H1 (cell line): Measurements from ENCODE around the gene MXD3. TPM values are rescaled to one million over a fixed set of nuclear protein-coding genes. Genes with fewer than 3 reads are reported as not detected.

Experiments
- CTCF ChIA-PET: fragments of 300-600 bp; sonication (Branson Sonifier 250); formaldehyde crosslinking; loops from one replicate; lab custom pipeline; 2021; ENCODE audit not compliant: partially characterized antibody; lab: Charles Lee
- POLR2A ChIA-PET: fragments of 300-600 bp; sonication (Branson Sonifier 250); formaldehyde crosslinking; loops from one replicate; lab custom pipeline; 2021; ENCODE audit warnings: inconsistent platforms; ENCODE audit not compliant: partially characterized antibody; lab: Charles Lee
- DNase-seq, 2 experiments: peaks; one replicate each; pipeline versions ENCODE4 v3.0.0 to v3.0.0-alpha.2; 2010 to 2022; ENCODE audit warnings: low spot score in 2 of 2, low read depth in 1 of 2, mixed read lengths in 1 of 2
- FAIRE-seq: peaks from 2 replicates; lab custom pipeline; 2011; peaks lifted over from hg19 to GRCh38; lab: Jason Lieb, UNC
- H2AFZ ChIP-seq: 2 replicates; pipeline ENCODE4 v1.8.1; 2012; ENCODE audit warnings: low read length, inconsistent platforms
- H2AK5ac ChIP-seq: 2 replicates; pipeline ENCODE4 v1.6.1; 2013; ENCODE audit warnings: low read depth, low read length
- H2BK120ac ChIP-seq: replicated peaks from 2 replicates; pipeline ENCODE3; 2013; ENCODE audit warnings: low read depth, low read length, inconsistent platforms
- H2BK12ac ChIP-seq: 2 replicates; pipeline ENCODE4 v1.6.1; 2013; ENCODE audit warnings: low read depth, low read length
- H2BK15ac ChIP-seq: 2 replicates; pipeline ENCODE4 v1.6.1; 2013; ENCODE audit warnings: low read length
- H2BK20ac ChIP-seq: 2 replicates; pipeline ENCODE4 v1.6.1; 2013; ENCODE audit warnings: low read length
- H2BK5ac ChIP-seq: 2 replicates; pipeline ENCODE4 v1.6.1; 2013; ENCODE audit warnings: low read depth, low read length
- H3K14ac ChIP-seq: 2 replicates; pipeline ENCODE4 v1.6.1; 2013; ENCODE audit warnings: inconsistent platforms; ENCODE audit not compliant: insufficient read length
- H3K18ac ChIP-seq: 2 replicates; pipeline ENCODE4 v1.6.1; 2013; ENCODE audit warnings: low read length; ENCODE audit errors: extremely low read depth
- H3K23ac ChIP-seq: 2 replicates; pipeline ENCODE4 v1.6.1; 2013; ENCODE audit warnings: inconsistent platforms; ENCODE audit not compliant: insufficient read length
- H3K23me2 ChIP-seq: 2 replicates; pipeline ENCODE4 v1.6.1; 2013; ENCODE audit warnings: low read depth, low read length
- H3K27ac ChIP-seq: 2 replicates; pipeline ENCODE4 v1.6.1; 2011; ENCODE audit warnings: low read depth, low read length, inconsistent platforms
- H3K27me3 ChIP-seq, 4 experiments: replicated peaks in 1 of 4; 1 replicate in 1 of 4; 2 replicates in 3 of 4; pipeline versions ENCODE4 v1.6.1 to v1.8.1; 2011 to 2013; ENCODE audit warnings: low read length in 3 of 4, mild to moderate bottlenecking in 3 of 4, inconsistent platforms in 2 of 4, mixed read lengths in 2 of 4, moderate library complexity in 1 of 4; ENCODE audit not compliant: control insufficient read depth in 3 of 4, insufficient read depth in 3 of 4; ENCODE audit errors: extremely low read depth in 1 of 4
- H3K36me3 ChIP-seq, 4 experiments: 2 replicates each; pipeline versions ENCODE4 v1.6.1 to v1.8.1; 2011 to 2013; ENCODE audit warnings: mild to moderate bottlenecking in 4 of 4, low read length in 3 of 4, moderate library complexity in 2 of 4, control low read depth in 1 of 4, inconsistent platforms in 1 of 4; ENCODE audit not compliant: insufficient read depth in 4 of 4, control insufficient read depth in 2 of 4
- H3K4ac ChIP-seq: replicated peaks from 2 replicates; pipeline ENCODE3; 2013; ENCODE audit warnings: low read length, low read depth, mixed read lengths, inconsistent platforms; ENCODE audit not compliant: insufficient read length
- H3K4me1 ChIP-seq, 4 experiments: replicated peaks in 1 of 4; 1 replicate in 1 of 4; 2 replicates in 3 of 4; pipeline versions ENCODE4 v1.6.1 to v1.8.1; 2011 to 2013; ENCODE audit warnings: low read length in 3 of 4, inconsistent platforms in 2 of 4, mixed read lengths in 1 of 4; ENCODE audit not compliant: insufficient read depth in 4 of 4, control insufficient read depth in 3 of 4
- H3K4me2 ChIP-seq, 2 experiments: 2 replicates each; pipeline versions ENCODE4 v1.6.1 to v1.8.1; 2011 to 2013; ENCODE audit warnings: low read depth in 2 of 2, low read length in 2 of 2, control low read depth in 1 of 2, inconsistent platforms in 1 of 2, mild to moderate bottlenecking in 1 of 2; ENCODE audit not compliant: insufficient read depth in 1 of 2
- H3K4me3 ChIP-seq, 4 experiments: fragments of 200-600, 300-600 bp in 1 of 4; sonication (generic), shearing (Covaris generic), sonication (Bioruptor Twin) in 1 of 4; 2 replicates each; pipeline versions ENCODE4 v1.5.1 to v1.8.1; 2011 to 2016; ENCODE audit warnings: low read length in 4 of 4, low read depth in 3 of 4, control low read depth in 2 of 4, inconsistent platforms in 2 of 4, mild to moderate bottlenecking in 2 of 4, mixed read lengths in 1 of 4, moderate library complexity in 1 of 4; ENCODE audit not compliant: insufficient read depth in 2 of 4; ENCODE audit errors: extremely low read depth in 1 of 4
- H3K56ac ChIP-seq: replicated peaks from 2 replicates; pipeline ENCODE3; 2013; ENCODE audit warnings: low read depth, mild to moderate bottlenecking, mixed read lengths, low read length, inconsistent platforms; ENCODE audit not compliant: insufficient read length
- H3K79me1 ChIP-seq: 2 replicates; pipeline ENCODE4 v1.6.1; 2013; ENCODE audit warnings: low read depth, low read length, control low read depth
- H3K79me2 ChIP-seq, 2 experiments: 2 replicates each; pipeline versions ENCODE4 v1.6.1 to v1.8.1; 2012 to 2013; ENCODE audit warnings: low read length in 2 of 2, mild to moderate bottlenecking in 2 of 2, inconsistent platforms in 1 of 2; ENCODE audit not compliant: insufficient read depth in 2 of 2, control insufficient read depth in 1 of 2
- H3K9ac ChIP-seq, 4 experiments: replicated peaks in 1 of 4; 1 replicate in 1 of 4; 2 replicates in 3 of 4; pipeline versions ENCODE4 v1.6.1 to v1.8.1; 2011 to 2013; ENCODE audit warnings: low read depth in 3 of 4, low read length in 3 of 4, control low read depth in 2 of 4, mild to moderate bottlenecking in 2 of 4, moderate library complexity in 2 of 4, inconsistent platforms in 1 of 4; ENCODE audit errors: extremely low read depth in 1 of 4
- H3K9me3 ChIP-seq, 2 experiments: 2 replicates each; pipeline versions ENCODE4 v1.6.1 to v1.8.1; 2012 to 2013; ENCODE audit warnings: mild to moderate bottlenecking in 2 of 2, moderate library complexity in 2 of 2, control low read depth in 1 of 2, inconsistent platforms in 1 of 2, low read depth in 1 of 2, low read length in 1 of 2, mixed read lengths in 1 of 2; ENCODE audit not compliant: insufficient read depth in 2 of 2
- H4K20me1 ChIP-seq, 2 experiments: replicated peaks in 1 of 2; 2 replicates each; pipeline versions ENCODE3 to v1.8.1; 2011 to 2013; ENCODE audit warnings: inconsistent platforms in 2 of 2, low read length in 2 of 2, mild to moderate bottlenecking in 1 of 2; ENCODE audit not compliant: insufficient read depth in 2 of 2, control insufficient read depth in 1 of 2
- H4K5ac ChIP-seq: 2 replicates; pipeline ENCODE4 v1.6.1; 2013; ENCODE audit warnings: low read length, low read depth, mixed read lengths, inconsistent platforms; ENCODE audit not compliant: insufficient read length
- H4K8ac ChIP-seq: 2 replicates; pipeline ENCODE4 v1.8.0; 2013; ENCODE audit warnings: mild to moderate bottlenecking, moderate library complexity, low read length, inconsistent platforms; ENCODE audit not compliant: insufficient read depth; ENCODE audit errors: extremely low read depth
- H4K91ac ChIP-seq: replicated peaks from 2 replicates; pipeline ENCODE3; 2013; ENCODE audit warnings: low read length, mixed read lengths, inconsistent platforms; ENCODE audit not compliant: insufficient read length
- EZH2 ChIP-seq: fragments of 200-600 bp; sonication (generic); IDR thresholded peaks from 2 replicates; pipeline ENCODE4 v1.7.1; 2012; ENCODE audit warnings: low read depth, mild to moderate bottlenecking, moderate library complexity, low read length, inconsistent platforms; ENCODE audit not compliant: severe bottlenecking
- SP4 ChIP-seq: IDR thresholded peaks from 2 replicates; pipeline ENCODE4 v1.6.1; 2012; ENCODE audit warnings: low read length, inconsistent platforms
- SUZ12 ChIP-seq: fragments of 200-600 bp; sonication (generic); IDR thresholded peaks from 2 replicates; pipeline ENCODE4 v1.6.1; 2012; ENCODE audit warnings: mild to moderate bottlenecking, inconsistent platforms, low read length, moderate library complexity, mixed read lengths
- YY1 ChIP-seq: IDR thresholded peaks from 2 replicates; pipeline ENCODE4 v1.6.1; 2011; ENCODE audit warnings: low read depth, mild to moderate bottlenecking, low read length
- WGBS, 2 experiments: shearing (Covaris generic) in 1 of 2; methylation state at CpG; one replicate each; pipeline versions ENCODE4 v1.1.6 to v1.1.7; 2013 to 2015; ENCODE audit warnings: low lambda C conversion rate in 2 of 2, mixed read lengths in 2 of 2, inconsistent platforms in 1 of 2, low coverage in 1 of 2, missing lambda C conversion rate in 1 of 2; ENCODE audit not compliant: insufficient replicate concordance in 2 of 2, insufficient coverage in 1 of 2, insufficient read length in 1 of 2; ENCODE audit errors: extremely low coverage in 1 of 2, missing lambda C conversion rate in 1 of 2; 5-methylcytosine and 5-hydroxymethylcytosine counted together
- polyA plus RNA-seq, 7 experiments: library from polyadenylated mRNA; depleted of rRNA in 3 of 7; stranded (reverse) in 5 of 7; unstranded in 2 of 7; fragments of >200 nt in 5 of 7; fragments of 200-250 nt in 2 of 7; gene quantifications; 1 replicate in 5 of 7; 2 replicates in 1 of 7; 4 replicates in 1 of 7; pipeline versions ENCODE4 v1.2.1 to v1.2.3, GENCODE V29; 2011 to 2013; ENCODE audit warnings: missing spikeins in 2 of 7, mixed read lengths in 2 of 7
- total RNA-seq: library from RNA; stranded (reverse); fragmentation: NEBNext Ultra II Directional; extraction: Animal tissue kit (Norgen Biotek cat#: 25700); gene quantifications from 2 replicates; pipeline ENCODE4 v1.2.1, GENCODE V29; 2021

Gene MXD3
- total and polyA plus RNA-seq, 2 of the 8 experiments (the other 6 are each of a cell fraction or from before 2014, with no cell fraction given), result 6.5 to 7.7 TPM

DNA sequence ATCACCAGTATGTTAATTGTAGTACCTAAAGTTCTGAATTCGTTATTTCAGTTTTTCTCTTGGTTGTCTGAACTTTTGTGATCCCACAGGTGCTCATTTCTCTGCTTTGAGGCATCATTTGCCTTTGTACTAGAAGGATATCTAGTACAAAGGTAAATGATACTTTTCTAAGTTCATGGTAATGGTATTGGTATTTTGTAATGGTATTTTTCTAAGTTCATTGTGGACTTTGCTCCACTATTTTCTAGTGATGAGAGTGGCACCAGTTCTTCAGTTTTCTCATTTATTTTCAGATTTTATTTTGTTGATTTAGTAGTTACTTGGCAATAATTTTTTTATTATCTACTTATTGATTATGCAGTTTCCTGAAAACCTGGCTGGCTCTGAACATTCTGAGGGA is 50.2 kb downstream of the MXD3 start:
- DNase-seq (no peak), FAIRE-seq (no peak)
- Histone ChIP-seq H3K79me2 (no peaks in the 10 kb centered on the region; a peak in 1 of 4 replicates), H4K91ac (no peak overlapping the region), H2BK20ac (no peak overlapping the region), H3K56ac (no peak overlapping the region), H3K18ac (no peak overlapping the region), H4K5ac (no peak overlapping the region), H4K8ac (no peak overlapping the region), H2BK15ac (no peak overlapping the region), H2AFZ (no peak overlapping the region), H3K4me3 (no peak overlapping the region), H3K23ac (no peak overlapping the region), H3K27ac (no peak overlapping the region), H3K27me3 (no peaks in the 10 kb centered on the region), H3K79me1 (0 out of 2 replicates have a peak, but pooled peaks cover 2% of the 10 kb centered on the region), H4K20me1 (no peaks in the 10 kb centered on the region), H3K4me1 (no peaks in the 10 kb centered on the region), H2AK5ac (no peak overlapping the region), H2BK120ac (no peak overlapping the region), H3K4me2 (no peak overlapping the region), H2BK5ac (no peak overlapping the region), H3K36me3 (peaks cover 11 to 82% (median 52%) of the 10 kb centered on the region in 4 experiments), H3K14ac (no peak overlapping the region), H3K4ac (no peak overlapping the region), H3K9me3 (no peaks in the 10 kb centered on the region), H2BK12ac (no peak overlapping the region), H3K23me2 (no peaks in the 10 kb centered on the region), H3K9ac (no peak overlapping the region)
- WGBS, 2 experiments, result 92% methylated on average over 1 of the region's 1 CpG; no CpG with 5 or more reads in 1 of the 2 experiments
- POLR2A ChIA-PET, result no interaction called here
- CTCF ChIA-PET, result no interaction called here
- TF ChIP-seq SUZ12 (no peak), SP4 (no peak), YY1 (no peak), EZH2 (no peak)
